A549 (cell line): ENCODE results near the gene MEI4. TPM values are rescaled to one million over a fixed set of nuclear protein-coding genes. Genes with fewer than 3 reads are reported as not detected.
"Not testable (repeated sequence)": the region's sequence is repeated elsewhere in the genome, so short reads cannot be mapped to it uniquely, and the experiment has no call there.

Source experiments
- ATAC-seq, 2 experiments: fragments of 200-7000 bp in 1 of 2; fragments of >200 bp in 1 of 2; cut with Nextera tagmentation in 1 of 2; cut with Tn5 transposase in 1 of 2; 3 replicates each; pipeline versions ENCODE4 v1.8.0 to v1.9.1; 2018 to 2020; ENCODE audit warnings: mild to moderate bottlenecking in 1 of 2, moderate library complexity in 1 of 2
- CTCF ChIA-PET: fragments of 300-600 bp; sonication (Branson Sonifier 250); formaldehyde crosslinking; extraction: SDS; loops from one replicate; lab custom pipeline; 2021; ENCODE audit warnings: antibody characterized with exemption, inconsistent platforms; lab: Yijun Ruan, JAX
- POLR2A ChIA-PET: fragments of 350-600 bp; formaldehyde crosslinking; extraction: SDS; loops from one replicate; lab custom pipeline; 2021; ENCODE audit warnings: antibody characterized with exemption, inconsistent platforms; lab: Yijun Ruan, JAX
- DNase-seq, 2 experiments: peaks; one replicate each; pipeline versions ENCODE4 v3.0.0 to v3.0.0-alpha.2; 2011 to 2016; ENCODE audit warnings: low read depth in 1 of 2, low spot score in 1 of 2
- FAIRE-seq: peaks from 2 replicates; lab custom pipeline; 2011; peaks lifted over from hg19 to GRCh38; lab: Jason Lieb, UNC
- H3K27ac ChIP-seq, 2 experiments: fragments of >200 bp; sonication (Bioruptor Twin); formaldehyde crosslinking; 3 replicates each; pipeline ENCODE4 v1.5.1; 2016 to 2017
- H3K4me1 ChIP-seq: fragments of >200 bp; sonication (Bioruptor Twin); formaldehyde crosslinking; 3 replicates; pipeline ENCODE4 v1.6.1; 2016
- H3K4me2 ChIP-seq: fragments of >200 bp; sonication (Bioruptor Twin); formaldehyde crosslinking; 3 replicates; pipeline ENCODE4 v1.6.1; 2016
- H3K4me3 ChIP-seq: fragments of >200 bp; sonication (Bioruptor Twin); formaldehyde crosslinking; 3 replicates; pipeline ENCODE4 v1.5.1; 2016
- H3K9me3 ChIP-seq: fragments of >200 bp; sonication (Bioruptor Twin); formaldehyde crosslinking; 3 replicates; pipeline ENCODE4 v1.6.1; 2016
- BCL3 ChIP-seq: fragments of >200 bp; sonication (Bioruptor Twin); formaldehyde crosslinking; IDR thresholded peaks from 3 replicates; pipeline ENCODE4 v1.6.1; 2016
- CHD2 ChIP-seq: fragments of 150-350 bp; IDR thresholded peaks from 2 replicates; pipeline ENCODE4 v1.6.1; 2014; ENCODE audit warnings: low read length; ENCODE audit not compliant: partially characterized antibody
- E2F6 ChIP-seq: IDR thresholded peaks from 2 replicates; pipeline ENCODE4 v1.6.1; 2012; ENCODE audit warnings: low read depth, borderline replicate concordance
- ESRRA ChIP-seq: fragments of 150-350 bp; IDR thresholded peaks from 2 replicates; pipeline ENCODE4 v1.6.1; 2014; ENCODE audit warnings: mild to moderate bottlenecking, low read length, borderline replicate concordance
- FOXS1 ChIP-seq: fragments of 250-450 bp; sonication (Bioruptor Pico); IDR thresholded peaks from 2 replicates; pipeline ENCODE4 v1.5.0; 2020; ENCODE audit warnings: mild to moderate bottlenecking, moderate library complexity
- GATA3 ChIP-seq: IDR thresholded peaks from 2 replicates; pipeline ENCODE4 v1.6.1; 2012; ENCODE audit warnings: borderline replicate concordance
- HEYL ChIP-seq: fragments of 250-450 bp; sonication (Bioruptor Pico); IDR thresholded peaks from 2 replicates; pipeline ENCODE4 v1.8.0; 2021; ENCODE audit warnings: mild to moderate bottlenecking, moderate library complexity
- JUNB ChIP-seq: fragments of >200 bp; sonication (Bioruptor Twin); formaldehyde crosslinking; IDR thresholded peaks from 2 replicates; pipeline ENCODE4 v1.6.1; 2016
- KDM5A ChIP-seq: fragments of 200-600 bp; sonication (generic); IDR thresholded peaks from 2 replicates; pipeline ENCODE4 v1.6.1; 2016; ENCODE audit warnings: antibody characterized with exemption, mild to moderate bottlenecking
- MAFK ChIP-seq: fragments of 450-650 bp; IDR thresholded peaks from 2 replicates; pipeline ENCODE4 v1.6.1; 2014; ENCODE audit not compliant: partially characterized antibody
- NFE2L2 ChIP-seq: fragments of 150-350 bp; conservative IDR thresholded peaks from 2 replicates; pipeline ENCODE4 v1.6.1; 2014; ENCODE audit warnings: low read length
- PBX3 ChIP-seq: IDR thresholded peaks from 2 replicates; pipeline ENCODE4 v1.6.1; 2012
- PHF8 ChIP-seq: fragments of 200-600 bp; sonication (generic); IDR thresholded peaks from 2 replicates; pipeline ENCODE4 v1.6.1; 2016; ENCODE audit warnings: low read depth, mild to moderate bottlenecking, antibody characterized with exemption, moderate library complexity, borderline replicate concordance
- RARB ChIP-seq: fragments of 250-450 bp; sonication (Bioruptor Pico); IDR thresholded peaks from 2 replicates; pipeline ENCODE4 v1.8.0; 2021; ENCODE audit warnings: mild to moderate bottlenecking, moderate library complexity
- RCOR1 ChIP-seq: fragments of 150-350 bp; IDR thresholded peaks from 2 replicates; pipeline ENCODE4 v1.6.1; 2014; ENCODE audit warnings: antibody characterized with exemption, low read length, low read depth
- REST ChIP-seq: fragments of 200-600 bp; sonication (generic); IDR thresholded peaks from 2 replicates; pipeline ENCODE4 v1.6.1; 2016; ENCODE audit warnings: antibody characterized with exemption, mild to moderate bottlenecking, moderate library complexity
- RNF2 ChIP-seq: fragments of 200-600 bp; sonication (generic); IDR thresholded peaks from 2 replicates; pipeline ENCODE4 v1.6.1; 2016; ENCODE audit warnings: low read depth, mild to moderate bottlenecking, antibody characterized with exemption, moderate library complexity, borderline replicate concordance
- SMC3 ChIP-seq: fragments of >200 bp; sonication (Bioruptor Twin); formaldehyde crosslinking; IDR thresholded peaks from 3 replicates; pipeline ENCODE4 v1.6.1; 2018; ENCODE audit warnings: inconsistent platforms
- SREBF2 ChIP-seq: fragments of 450-650 bp; IDR thresholded peaks from 2 replicates; pipeline ENCODE4 v1.6.1; 2014; ENCODE audit warnings: mild to moderate bottlenecking, moderate library complexity
- ZFP36 ChIP-seq: fragments of 450-650 bp; IDR thresholded peaks from 2 replicates; pipeline ENCODE4 v1.6.1; 2014; ENCODE audit warnings: borderline replicate concordance; ENCODE audit not compliant: partially characterized antibody
- ZNF302 ChIP-seq: fragments of 250-450 bp; sonication (Bioruptor Pico); IDR thresholded peaks from 2 replicates; pipeline ENCODE4 v1.9.0; 2021; ENCODE audit warnings: inconsistent platforms, mild to moderate bottlenecking, moderate library complexity
- WGBS: methylation state at CpG from one replicate; pipeline ENCODE4 v1.1.6; 2017; ENCODE audit errors: missing lambda C conversion rate; 5-methylcytosine and 5-hydroxymethylcytosine counted together
- polyA plus RNA-seq, 4 experiments: library from polyadenylated mRNA; depleted of rRNA in 3 of 4; stranded (reverse); fragments of >200 nt; fragmentation: RNase III in 1 of 4; extraction: RNeasy Plus Mini Kit Qiagen cat#74134 plus additional on column Dnase treatment in 1 of 4; gene quantifications; 2 replicates in 3 of 4; 3 replicates in 1 of 4; pipeline ENCODE4 v1.2.3, GENCODE V29; 2011 to 2017

The MEI4 gene
- polyA plus RNA-seq, 2 of the 4 experiments (the other 2 are of a cell fraction): not detected

- POLR2A ChIA-PET: no interaction called here
- Histone ChIP-seq H3K4me3 (no peak overlapping the region), H3K4me2 (no peak overlapping the region), H3K27ac (no peak overlapping the region), H3K4me1 (no peaks in the 10 kb centered on the region), H3K9me3 (no peaks in the 10 kb centered on the region)
- no peak for ATAC-seq
- CTCF ChIA-PET: no interaction called here
- TF ChIP-seq NFE2L2: no peak
- no peak for TF ChIP-seq E2F6
- TF ChIP-seq MAFK: peak; percentile 10
- no peak for DNase-seq
- no peak for FAIRE-seq
Measured at GRCh38 chr6:77829736-77830135, 176.9 kb downstream of the MEI4 start.

GRCh38 chr6:77833749-77834148 is 180.9 kb downstream of the MEI4 start:
- ATAC-seq, H3K4me3 ChIP-seq, FAIRE-seq, DNase-seq, H3K4me1 ChIP-seq, POLR2A ChIA-PET, H3K9me3 ChIP-seq, H3K27ac ChIP-seq, H3K4me2 ChIP-seq, CTCF ChIA-PET: not testable (repeated sequence)
- 70% methylated on average over 2 of the region's 2 CpGs for WGBS

GRCh38 chr6:77834591-77834996 is 181.8 kb downstream of the MEI4 start:
- POLR2A ChIA-PET: no interaction called here
- no peak for ATAC-seq
- no peak overlapping the region for H3K27ac ChIP-seq
- CTCF ChIA-PET: no interaction called here
- WGBS: 16% methylated on average over 4 of the region's 4 CpGs
- no peak overlapping the region for H3K4me2 ChIP-seq
- H3K9me3 ChIP-seq: no peaks in the 10 kb centered on the region
- no peak for DNase-seq
- TF ChIP-seq RCOR1 (no peak), SREBF2 (no peak), FOXS1 (CRISPR knock-in tag) (no peak), ZNF302 (CRISPR knock-in tag) (no peak), MAFK (no peak), ESRRA (no peak), RNF2 (no peak), HEYL (CRISPR knock-in tag) (no peak), GATA3 (no peak), KDM5A (no peak), ZFP36 (no peak), BCL3 (no peak), PBX3 (no peak), PHF8 (no peak), SMC3 (no peak), RARB (CRISPR knock-in tag) (no peak), REST (no peak), CHD2 (no peak), JUNB (no peak)
- H3K4me3 ChIP-seq: no peak overlapping the region
- FAIRE-seq: no peak
- H3K4me1 ChIP-seq: no peaks in the 10 kb centered on the region
